SK-N-SH treated with all-trans-retinoic acid at 6 μM for 48 hours (cell line): ENCODE results near the gene SAC3D1.

Experiments used
- BACH2 ChIP-seq: fragments of 250-450 bp; sonication (Bioruptor Pico); IDR thresholded peaks from 2 replicates; pipeline ENCODE4 v1.9.0; 2021; ENCODE audit warnings: mild to moderate bottlenecking, borderline replicate concordance
- GLIS3 ChIP-seq: fragments of 250-450 bp; sonication (Bioruptor Pico); IDR thresholded peaks from 2 replicates; pipeline ENCODE4 v1.5.0; 2020; ENCODE audit warnings: mild to moderate bottlenecking, moderate library complexity
- PPARA ChIP-seq: fragments of 250-450 bp; sonication (Bioruptor Pico); IDR thresholded peaks from 2 replicates; pipeline ENCODE4 v1.5.0; 2020; ENCODE audit warnings: mild to moderate bottlenecking, borderline replicate concordance
- ZFP3 ChIP-seq: fragments of 250-450 bp; sonication (Bioruptor Pico); IDR thresholded peaks from 2 replicates; pipeline ENCODE4 v1.5.0; 2020; ENCODE audit warnings: mild to moderate bottlenecking, moderate library complexity
- ZFP30 ChIP-seq: fragments of 450-650 bp; formaldehyde crosslinking; IDR thresholded peaks from 2 replicates; pipeline ENCODE4 v1.5.0; 2022; ENCODE audit warnings: mild to moderate bottlenecking, moderate library complexity
- ZNF70 ChIP-seq: fragments of 450-650 bp; formaldehyde crosslinking; IDR thresholded peaks from 2 replicates; pipeline ENCODE4 v1.5.0; 2020; ENCODE audit warnings: mild to moderate bottlenecking, moderate library complexity
- ZNF8 ChIP-seq: fragments of 450-650 bp; formaldehyde crosslinking; IDR thresholded peaks from 2 replicates; pipeline ENCODE4 v1.5.0; 2020; ENCODE audit warnings: mild to moderate bottlenecking, moderate library complexity
- TF ChIP-seq, protein P1 (sequence below): fragments of 250-450 bp; sonication (Bioruptor Pico); IDR thresholded peaks from 2 replicates; pipeline ENCODE4 v1.5.0; 2020; ENCODE audit warnings: mild to moderate bottlenecking, moderate library complexity

DNA sequence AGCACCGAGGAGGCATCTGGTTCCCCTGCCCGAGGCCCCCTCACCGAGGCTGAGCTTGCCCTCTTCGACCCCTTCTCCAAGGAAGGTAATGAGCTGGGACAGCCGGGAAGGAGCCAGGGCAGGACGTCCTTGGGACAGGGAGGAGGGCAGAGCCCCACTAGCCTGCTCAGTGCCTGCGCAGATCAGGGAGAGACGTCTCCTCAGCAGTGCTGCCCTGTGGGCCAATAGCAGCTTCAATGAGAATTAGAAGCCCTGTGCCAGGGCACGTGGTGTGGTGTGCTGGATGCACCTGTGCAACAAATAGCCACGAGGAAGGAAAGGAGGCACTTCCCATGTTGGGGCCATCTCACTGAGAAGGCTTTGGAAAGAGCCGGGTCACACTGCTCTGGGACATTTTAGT lies 5.4 kb upstream of the SAC3D1 start:
- TF ChIP-seq PPARA (CRISPR knock-in tag) (no peak), BACH2 (CRISPR knock-in tag) (no peak), ZNF8 (no peak), ZNF70 (CRISPR knock-in tag) (no peak), GLIS3 (CRISPR knock-in tag) (no peak), ZFP3 (no peak), ZFP30 (no peak)
- TF ChIP-seq, protein P1, sequence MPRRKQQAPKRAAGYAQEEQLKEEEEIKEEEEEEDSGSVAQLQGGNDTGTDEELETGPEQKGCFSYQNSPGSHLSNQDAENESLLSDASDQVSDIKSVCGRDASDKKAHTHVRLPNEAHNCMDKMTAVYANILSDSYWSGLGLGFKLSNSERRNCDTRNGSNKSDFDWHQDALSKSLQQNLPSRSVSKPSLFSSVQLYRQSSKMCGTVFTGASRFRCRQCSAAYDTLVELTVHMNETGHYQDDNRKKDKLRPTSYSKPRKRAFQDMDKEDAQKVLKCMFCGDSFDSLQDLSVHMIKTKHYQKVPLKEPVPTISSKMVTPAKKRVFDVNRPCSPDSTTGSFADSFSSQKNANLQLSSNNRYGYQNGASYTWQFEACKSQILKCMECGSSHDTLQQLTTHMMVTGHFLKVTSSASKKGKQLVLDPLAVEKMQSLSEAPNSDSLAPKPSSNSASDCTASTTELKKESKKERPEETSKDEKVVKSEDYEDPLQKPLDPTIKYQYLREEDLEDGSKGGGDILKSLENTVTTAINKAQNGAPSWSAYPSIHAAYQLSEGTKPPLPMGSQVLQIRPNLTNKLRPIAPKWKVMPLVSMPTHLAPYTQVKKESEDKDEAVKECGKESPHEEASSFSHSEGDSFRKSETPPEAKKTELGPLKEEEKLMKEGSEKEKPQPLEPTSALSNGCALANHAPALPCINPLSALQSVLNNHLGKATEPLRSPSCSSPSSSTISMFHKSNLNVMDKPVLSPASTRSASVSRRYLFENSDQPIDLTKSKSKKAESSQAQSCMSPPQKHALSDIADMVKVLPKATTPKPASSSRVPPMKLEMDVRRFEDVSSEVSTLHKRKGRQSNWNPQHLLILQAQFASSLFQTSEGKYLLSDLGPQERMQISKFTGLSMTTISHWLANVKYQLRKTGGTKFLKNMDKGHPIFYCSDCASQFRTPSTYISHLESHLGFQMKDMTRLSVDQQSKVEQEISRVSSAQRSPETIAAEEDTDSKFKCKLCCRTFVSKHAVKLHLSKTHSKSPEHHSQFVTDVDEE (CRISPR knock-in tag): no peak
